ENCODE measurements around the gene CKAP4.

Gene CKAP4

GRCh38 chr12:106239241-106239950, 8.4 kb downstream of the CKAP4 start:
- 96 to 98% methylated on average over 35 to 37 of the region's 37 CpGs for WGBS, 2 experiments (ENCODE audit: insufficient coverage in 2 of 2)
- Histone ChIP-seq H3K36me3 (ENCODE audit: control insufficient read depth, insufficient read depth, low read length) (peaks cover 69% of the 10 kb centered on the region), H3K4me1 (ENCODE audit: control insufficient read depth, insufficient read depth, low read length, poor library complexity, severe bottlenecking) (no peaks in the 10 kb centered on the region), H3K9me3 (ENCODE audit: control insufficient read depth, low read length) (no peaks in the 10 kb centered on the region), H3K27ac (ENCODE audit: low read depth, low read length, severe bottlenecking) (no peak overlapping the region), H3K4me3 (ENCODE audit: extremely low read depth, insufficient read depth, low read length, poor library complexity, severe bottlenecking) (no peak overlapping the region)

- Histone ChIP-seq H3K9me3 (ENCODE audit: control insufficient read depth, low read length) (no peaks in the 10 kb centered on the region), H3K27ac (ENCODE audit: low read depth, low read length, severe bottlenecking) (peak overlapping the region; percentile 29), H3K4me1 (ENCODE audit: control insufficient read depth, insufficient read depth, low read length, poor library complexity, severe bottlenecking) (no peaks in the 10 kb centered on the region), H3K4me3 (ENCODE audit: extremely low read depth, insufficient read depth, low read length, poor library complexity, severe bottlenecking) (no peak overlapping the region), H3K36me3 (ENCODE audit: control insufficient read depth, insufficient read depth, low read length) (peaks cover 57% of the 10 kb centered on the region)
- WGBS, 2 experiments (ENCODE audit: insufficient coverage in 2 of 2): 82 to 84% methylated on average over 6 of the region's 11 CpGs
These were observed 9.7 kb downstream of the CKAP4 start for GRCh38 chr12:106238146-106238545.

- Histone ChIP-seq H3K9me3 (ENCODE audit: control insufficient read depth, low read length) (no peaks in the 10 kb centered on the region), H3K36me3 (ENCODE audit: control insufficient read depth, insufficient read depth, low read length) (peaks cover 35% of the 10 kb centered on the region), H3K4me3 (ENCODE audit: extremely low read depth, insufficient read depth, low read length, poor library complexity, severe bottlenecking) (no peak overlapping the region), H3K4me1 (ENCODE audit: control insufficient read depth, insufficient read depth, low read length, poor library complexity, severe bottlenecking) (no peaks in the 10 kb centered on the region), H3K27ac (ENCODE audit: low read depth, low read length, severe bottlenecking) (no peak overlapping the region)
- WGBS, 2 experiments (ENCODE audit: insufficient coverage in 2 of 2): 100% methylated on average over 1 of the region's 1 CpG; no CpG with 5 or more reads in 1 of the 2 experiments
These were observed 12.1 kb downstream of the CKAP4 start for GRCh38 chr12:106235770-106236169.

GRCh38 chr12:106234449-106234848, 13.4 kb downstream of the CKAP4 start:
- Histone ChIP-seq H3K36me3 (ENCODE audit: control insufficient read depth, insufficient read depth, low read length) (peaks cover 22% of the 10 kb centered on the region), H3K27ac (ENCODE audit: low read depth, low read length, severe bottlenecking) (no peak overlapping the region), H3K4me1 (ENCODE audit: control insufficient read depth, insufficient read depth, low read length, poor library complexity, severe bottlenecking) (no peaks in the 10 kb centered on the region), H3K9me3 (ENCODE audit: control insufficient read depth, low read length) (no peaks in the 10 kb centered on the region), H3K4me3 (ENCODE audit: extremely low read depth, insufficient read depth, low read length, poor library complexity, severe bottlenecking) (no peak overlapping the region)
- WGBS, 2 experiments (ENCODE audit: insufficient coverage in 2 of 2): 100% methylated on average over 2 of the region's 3 CpGs; no CpG with 5 or more reads in 1 of the 2 experiments

GRCh38 chr12:106233011-106233410, 14.8 kb downstream of the CKAP4 start:
- peaks cover 8% of the 10 kb centered on the region for H3K36me3 ChIP-seq (ENCODE audit: control insufficient read depth, insufficient read depth, low read length)
- no peaks in the 10 kb centered on the region for H3K4me1 ChIP-seq (ENCODE audit: control insufficient read depth, insufficient read depth, low read length, poor library complexity, severe bottlenecking)
- 95 to 96% methylated on average over 24 to 26 of the region's 26 CpGs for WGBS, 2 experiments (ENCODE audit: insufficient coverage in 2 of 2)
- H3K4me3 ChIP-seq (ENCODE audit: extremely low read depth, insufficient read depth, low read length, poor library complexity, severe bottlenecking): no peak overlapping the region
- H3K27ac ChIP-seq (ENCODE audit: low read depth, low read length, severe bottlenecking): no peak overlapping the region
- no peaks in the 10 kb centered on the region for H3K9me3 ChIP-seq (ENCODE audit: control insufficient read depth, low read length)

GRCh38 chr12:106229036-106229591, 18.7 kb downstream of the CKAP4 start:
- Histone ChIP-seq H3K4me3 (ENCODE audit: extremely low read depth, insufficient read depth, low read length, poor library complexity, severe bottlenecking) (no peak overlapping the region), H3K27ac (ENCODE audit: low read depth, low read length, severe bottlenecking) (no peak overlapping the region), H3K4me1 (ENCODE audit: control insufficient read depth, insufficient read depth, low read length, poor library complexity, severe bottlenecking) (no peaks in the 10 kb centered on the region), H3K9me3 (ENCODE audit: control insufficient read depth, low read length) (no peaks in the 10 kb centered on the region), H3K36me3 (ENCODE audit: control insufficient read depth, insufficient read depth, low read length) (no peaks in the 10 kb centered on the region)
- 91 to 92% methylated on average over 11 of the region's 12 CpGs for WGBS, 2 experiments (ENCODE audit: insufficient coverage in 2 of 2)

GRCh38 chr12:106228320-106228710, 19.5 kb downstream of the CKAP4 start:
- Histone ChIP-seq H3K4me3 (ENCODE audit: extremely low read depth, insufficient read depth, low read length, poor library complexity, severe bottlenecking) (no peak overlapping the region), H3K27ac (ENCODE audit: low read depth, low read length, severe bottlenecking) (no peak overlapping the region), H3K4me1 (ENCODE audit: control insufficient read depth, insufficient read depth, low read length, poor library complexity, severe bottlenecking) (no peaks in the 10 kb centered on the region), H3K9me3 (ENCODE audit: control insufficient read depth, low read length) (no peaks in the 10 kb centered on the region), H3K36me3 (ENCODE audit: control insufficient read depth, insufficient read depth, low read length) (no peaks in the 10 kb centered on the region)
- WGBS, 2 experiments (ENCODE audit: insufficient coverage in 2 of 2): 92% methylated on average over 2 to 4 of the region's 7 CpGs

- no peaks in the 10 kb centered on the region for H3K36me3 ChIP-seq (ENCODE audit: control insufficient read depth, insufficient read depth, low read length)
- H3K4me1 ChIP-seq (ENCODE audit: control insufficient read depth, insufficient read depth, low read length, poor library complexity, severe bottlenecking): no peaks in the 10 kb centered on the region
- no peak overlapping the region for H3K27ac ChIP-seq (ENCODE audit: low read depth, low read length, severe bottlenecking)
- no peak overlapping the region for H3K4me3 ChIP-seq (ENCODE audit: extremely low read depth, insufficient read depth, low read length, poor library complexity, severe bottlenecking)
- no peaks in the 10 kb centered on the region for H3K9me3 ChIP-seq (ENCODE audit: control insufficient read depth, low read length)
- 94% methylated on average over 3 to 5 of the region's 8 CpGs for WGBS, 2 experiments (ENCODE audit: insufficient coverage in 2 of 2)
These were observed 20.0 kb downstream of the CKAP4 start for GRCh38 chr12:106227641-106228319.

- no peaks in the 10 kb centered on the region for H3K4me1 ChIP-seq (ENCODE audit: control insufficient read depth, insufficient read depth, low read length, poor library complexity, severe bottlenecking)
- no peaks in the 10 kb centered on the region for H3K36me3 ChIP-seq (ENCODE audit: control insufficient read depth, insufficient read depth, low read length)
- 66 to 71% methylated on average over 7 to 10 of the region's 11 CpGs for WGBS, 2 experiments (ENCODE audit: insufficient coverage in 2 of 2)
- H3K9me3 ChIP-seq (ENCODE audit: control insufficient read depth, low read length): no peaks in the 10 kb centered on the region
- no peak overlapping the region for H3K27ac ChIP-seq (ENCODE audit: low read depth, low read length, severe bottlenecking)
- no peak overlapping the region for H3K4me3 ChIP-seq (ENCODE audit: extremely low read depth, insufficient read depth, low read length, poor library complexity, severe bottlenecking)
These were observed 20.8 kb downstream of the CKAP4 start for GRCh38 chr12:106226884-106227640.

- H3K9me3 ChIP-seq (ENCODE audit: control insufficient read depth, low read length): no peaks in the 10 kb centered on the region
- 50 to 57% methylated on average over 2 of the region's 4 CpGs for WGBS, 2 experiments (ENCODE audit: insufficient coverage in 2 of 2)
- no peak overlapping the region for H3K4me3 ChIP-seq (ENCODE audit: extremely low read depth, insufficient read depth, low read length, poor library complexity, severe bottlenecking)
- H3K27ac ChIP-seq (ENCODE audit: low read depth, low read length, severe bottlenecking): no peak overlapping the region
- H3K4me1 ChIP-seq (ENCODE audit: control insufficient read depth, insufficient read depth, low read length, poor library complexity, severe bottlenecking): no peaks in the 10 kb centered on the region
- H3K36me3 ChIP-seq (ENCODE audit: control insufficient read depth, insufficient read depth, low read length): no peaks in the 10 kb centered on the region
These were observed 23.5 kb downstream of the CKAP4 start for GRCh38 chr12:106224355-106224706.
